WTC11 (cell line): ENCODE results near the gene IMPDH1. TPM values are rescaled to one million over a fixed set of nuclear protein-coding genes. Genes with fewer than 3 reads are reported as not detected.
A peak's percentile ranks its signal among the peaks of the same experiment; 100 is the strongest.

Experiments used
- ATAC-seq: fragments of 200-7000 bp; cut with Tn5 transposase; 2 replicates; pipeline ENCODE4 v1.10.0; 2021; ENCODE audit warnings: mild to moderate bottlenecking, moderate library complexity
- CTCF ChIA-PET: fragments of 300-600 bp; sonication (Branson Sonifier 250); formaldehyde crosslinking; loops from one replicate; lab custom pipeline; 2021; ENCODE audit warnings: antibody characterized with exemption; lab: Charles Lee
- POLR2A ChIA-PET: fragments of 350-600 bp; sonication (Branson Sonifier 250); formaldehyde crosslinking; loops from one replicate; lab custom pipeline; 2021; ENCODE audit warnings: antibody characterized with exemption; lab: Charles Lee
- DNase-seq: peaks from one replicate; pipeline ENCODE4 v3.0.0; 2021; ENCODE audit warnings: low spot score
- H3K27ac Mint-ChIP-seq: 2 replicates; pipeline ENCODE4 v1.8.0; 2021; ENCODE audit warnings: mixed read lengths
- H3K27me3 Mint-ChIP-seq: 2 replicates; pipeline ENCODE4 v1.8.0; 2021; ENCODE audit warnings: low read depth, mild to moderate bottlenecking, moderate library complexity, mixed read lengths
- H3K36me3 Mint-ChIP-seq: 2 replicates; pipeline ENCODE4 v1.8.0; 2021; ENCODE audit warnings: mixed read lengths
- H3K4me1 Mint-ChIP-seq: 2 replicates; pipeline ENCODE4 v1.8.0; 2022; ENCODE audit warnings: mixed read lengths
- H3K4me3 Mint-ChIP-seq: 2 replicates; pipeline ENCODE4 v1.8.0; 2021; ENCODE audit warnings: mild to moderate bottlenecking, moderate library complexity, mixed read lengths
- H3K9me3 Mint-ChIP-seq: 2 replicates; pipeline ENCODE4 v1.8.0; 2021; ENCODE audit warnings: mixed read lengths
- ESRRA ChIP-seq: sonication (generic); formaldehyde crosslinking; IDR thresholded peaks from 2 replicates; pipeline ENCODE4 v1.8.1; 2022; ENCODE audit warnings: mild to moderate bottlenecking, missing genetic modification reagents, borderline replicate concordance
- FOXK1 ChIP-seq: sonication (generic); formaldehyde crosslinking; IDR thresholded peaks from 2 replicates; pipeline ENCODE4 v1.8.0; 2022; ENCODE audit warnings: mild to moderate bottlenecking, moderate library complexity, missing genetic modification reagents
- GABPB1 ChIP-seq: sonication (generic); formaldehyde crosslinking; IDR thresholded peaks from 2 replicates; pipeline ENCODE4 v1.8.1; 2023; ENCODE audit warnings: mild to moderate bottlenecking, missing genetic modification reagents
- GTF2I ChIP-seq: fragments of 250-450 bp; sonication (Bioruptor Pico); conservative IDR thresholded peaks from 2 replicates; pipeline ENCODE4 v1.4.0; 2021; ENCODE audit warnings: mild to moderate bottlenecking
- JAZF1 ChIP-seq: fragments of 250-450 bp; sonication (Bioruptor Pico); IDR thresholded peaks from 2 replicates; pipeline ENCODE4 v1.9.0; 2021; ENCODE audit warnings: moderate library complexity, mild to moderate bottlenecking, inconsistent platforms
- NFE2L1 ChIP-seq: sonication (generic); formaldehyde crosslinking; IDR thresholded peaks from 2 replicates; pipeline ENCODE4 v1.8.1; 2023; ENCODE audit warnings: missing genetic modification reagents
- OVOL2 ChIP-seq: fragments of 250-450 bp; sonication (Bioruptor Pico); IDR thresholded peaks from 2 replicates; pipeline ENCODE4 v1.9.0; 2021; ENCODE audit warnings: mild to moderate bottlenecking, borderline replicate concordance
- SMAD3 ChIP-seq: sonication (generic); formaldehyde crosslinking; IDR thresholded peaks from 2 replicates; pipeline ENCODE4 v1.8.0; 2022; ENCODE audit warnings: missing genetic modification reagents, mild to moderate bottlenecking, borderline replicate concordance
- TCF7 ChIP-seq: sonication (generic); formaldehyde crosslinking; IDR thresholded peaks from 2 replicates; pipeline ENCODE4 v1.8.0; 2022; ENCODE audit warnings: mild to moderate bottlenecking, low read depth, missing genetic modification reagents, moderate library complexity
- ZNF416 ChIP-seq: fragments of 250-450 bp; sonication (Bioruptor Pico); IDR thresholded peaks from 2 replicates; pipeline ENCODE4 v1.9.0; 2021; ENCODE audit warnings: mild to moderate bottlenecking, inconsistent platforms
- total RNA-seq: library from RNA; stranded (reverse); gene quantifications from 3 replicates; pipeline ENCODE4 v1.2.3, GENCODE V29; 2021
- TF ChIP-seq, protein P1 (sequence below): sonication (generic); formaldehyde crosslinking; IDR thresholded peaks from 2 replicates; pipeline ENCODE4 v1.8.0; 2023; ENCODE audit warnings: missing genetic modification reagents, mild to moderate bottlenecking, borderline replicate concordance
- TF ChIP-seq, protein P2 (sequence below): sonication (generic); formaldehyde crosslinking; IDR thresholded peaks from 2 replicates; pipeline ENCODE4 v1.8.0; 2023; ENCODE audit warnings: mild to moderate bottlenecking, missing genetic modification reagents
- TF ChIP-seq, protein P3 (sequence below): sonication (generic); formaldehyde crosslinking; IDR thresholded peaks from 2 replicates; pipeline ENCODE4 v1.8.1; 2022; ENCODE audit warnings: mild to moderate bottlenecking, missing genetic modification reagents, moderate library complexity, borderline replicate concordance
- TF ChIP-seq, protein P4 (sequence below): sonication (generic); formaldehyde crosslinking; IDR thresholded peaks from 2 replicates; pipeline ENCODE4 v1.8.1; 2023; ENCODE audit warnings: mild to moderate bottlenecking, missing genetic modification reagents, borderline replicate concordance
- TF ChIP-seq, protein P5 (sequence below): sonication (generic); formaldehyde crosslinking; IDR thresholded peaks from 2 replicates; pipeline ENCODE4 v1.8.1; 2022; ENCODE audit warnings: missing genetic modification reagents, borderline replicate concordance
- TF ChIP-seq, protein P6 (sequence below): fragments of 250-450 bp; sonication (Bioruptor Pico); IDR thresholded peaks from 2 replicates; pipeline ENCODE4 v1.9.0; 2021; ENCODE audit warnings: mild to moderate bottlenecking

Gene IMPDH1
- total RNA-seq, 1 experiment from 2014 or later, result 54.2 TPM

DNA sequence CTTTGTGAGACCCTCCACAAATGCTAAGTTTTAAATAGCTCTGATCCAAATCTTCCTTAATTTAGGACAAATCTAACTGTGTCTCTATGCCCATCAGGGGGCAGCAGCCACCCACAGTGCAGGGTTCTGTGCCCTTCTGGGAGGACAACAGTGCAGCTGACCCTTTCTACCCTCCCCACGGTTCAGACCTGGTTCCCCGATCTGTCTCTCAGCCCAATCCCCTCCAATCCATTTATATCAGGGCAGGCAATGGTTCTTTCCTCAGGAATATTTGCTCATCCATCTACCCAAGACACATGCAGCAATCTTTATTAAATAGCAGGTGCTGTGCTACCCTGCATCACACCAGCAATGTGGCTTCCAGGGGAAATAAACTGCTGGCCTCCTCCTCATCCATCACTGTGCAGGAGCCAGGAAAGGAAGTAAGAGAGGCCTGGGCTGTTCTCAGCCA lies 62.1 kb downstream of the IMPDH1 start:
- H3K4me3 Mint-ChIP-seq, result no peak overlapping the region
- no peak overlapping the region for H3K27ac Mint-ChIP-seq
- TF ChIP-seq OVOL2 (CRISPR knock-in tag) (no peak), TCF7 (CRISPR knock-in tag) (no peak), SMAD3 (CRISPR knock-in tag) (no peak), GTF2I (CRISPR knock-in tag) (no peak), ZNF416 (no peak), ESRRA (CRISPR knock-in tag) (no peak), FOXK1 (no peak), GABPB1 (CRISPR knock-in tag) (no peak), NFE2L1 (CRISPR knock-in tag) (no peak)
- TF ChIP-seq, protein P1, sequence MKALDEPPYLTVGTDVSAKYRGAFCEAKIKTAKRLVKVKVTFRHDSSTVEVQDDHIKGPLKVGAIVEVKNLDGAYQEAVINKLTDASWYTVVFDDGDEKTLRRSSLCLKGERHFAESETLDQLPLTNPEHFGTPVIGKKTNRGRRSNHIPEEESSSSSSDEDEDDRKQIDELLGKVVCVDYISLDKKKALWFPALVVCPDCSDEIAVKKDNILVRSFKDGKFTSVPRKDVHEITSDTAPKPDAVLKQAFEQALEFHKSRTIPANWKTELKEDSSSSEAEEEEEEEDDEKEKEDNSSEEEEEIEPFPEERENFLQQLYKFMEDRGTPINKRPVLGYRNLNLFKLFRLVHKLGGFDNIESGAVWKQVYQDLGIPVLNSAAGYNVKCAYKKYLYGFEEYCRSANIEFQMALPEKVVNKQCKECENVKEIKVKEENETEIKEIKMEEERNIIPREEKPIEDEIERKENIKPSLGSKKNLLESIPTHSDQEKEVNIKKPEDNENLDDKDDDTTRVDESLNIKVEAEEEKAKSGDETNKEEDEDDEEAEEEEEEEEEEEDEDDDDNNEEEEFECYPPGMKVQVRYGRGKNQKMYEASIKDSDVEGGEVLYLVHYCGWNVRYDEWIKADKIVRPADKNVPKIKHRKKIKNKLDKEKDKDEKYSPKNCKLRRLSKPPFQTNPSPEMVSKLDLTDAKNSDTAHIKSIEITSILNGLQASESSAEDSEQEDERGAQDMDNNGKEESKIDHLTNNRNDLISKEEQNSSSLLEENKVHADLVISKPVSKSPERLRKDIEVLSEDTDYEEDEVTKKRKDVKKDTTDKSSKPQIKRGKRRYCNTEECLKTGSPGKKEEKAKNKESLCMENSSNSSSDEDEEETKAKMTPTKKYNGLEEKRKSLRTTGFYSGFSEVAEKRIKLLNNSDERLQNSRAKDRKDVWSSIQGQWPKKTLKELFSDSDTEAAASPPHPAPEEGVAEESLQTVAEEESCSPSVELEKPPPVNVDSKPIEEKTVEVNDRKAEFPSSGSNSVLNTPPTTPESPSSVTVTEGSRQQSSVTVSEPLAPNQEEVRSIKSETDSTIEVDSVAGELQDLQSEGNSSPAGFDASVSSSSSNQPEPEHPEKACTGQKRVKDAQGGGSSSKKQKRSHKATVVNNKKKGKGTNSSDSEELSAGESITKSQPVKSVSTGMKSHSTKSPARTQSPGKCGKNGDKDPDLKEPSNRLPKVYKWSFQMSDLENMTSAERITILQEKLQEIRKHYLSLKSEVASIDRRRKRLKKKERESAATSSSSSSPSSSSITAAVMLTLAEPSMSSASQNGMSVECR (CRISPR knock-in tag), result no peak
- TF ChIP-seq, protein P2, sequence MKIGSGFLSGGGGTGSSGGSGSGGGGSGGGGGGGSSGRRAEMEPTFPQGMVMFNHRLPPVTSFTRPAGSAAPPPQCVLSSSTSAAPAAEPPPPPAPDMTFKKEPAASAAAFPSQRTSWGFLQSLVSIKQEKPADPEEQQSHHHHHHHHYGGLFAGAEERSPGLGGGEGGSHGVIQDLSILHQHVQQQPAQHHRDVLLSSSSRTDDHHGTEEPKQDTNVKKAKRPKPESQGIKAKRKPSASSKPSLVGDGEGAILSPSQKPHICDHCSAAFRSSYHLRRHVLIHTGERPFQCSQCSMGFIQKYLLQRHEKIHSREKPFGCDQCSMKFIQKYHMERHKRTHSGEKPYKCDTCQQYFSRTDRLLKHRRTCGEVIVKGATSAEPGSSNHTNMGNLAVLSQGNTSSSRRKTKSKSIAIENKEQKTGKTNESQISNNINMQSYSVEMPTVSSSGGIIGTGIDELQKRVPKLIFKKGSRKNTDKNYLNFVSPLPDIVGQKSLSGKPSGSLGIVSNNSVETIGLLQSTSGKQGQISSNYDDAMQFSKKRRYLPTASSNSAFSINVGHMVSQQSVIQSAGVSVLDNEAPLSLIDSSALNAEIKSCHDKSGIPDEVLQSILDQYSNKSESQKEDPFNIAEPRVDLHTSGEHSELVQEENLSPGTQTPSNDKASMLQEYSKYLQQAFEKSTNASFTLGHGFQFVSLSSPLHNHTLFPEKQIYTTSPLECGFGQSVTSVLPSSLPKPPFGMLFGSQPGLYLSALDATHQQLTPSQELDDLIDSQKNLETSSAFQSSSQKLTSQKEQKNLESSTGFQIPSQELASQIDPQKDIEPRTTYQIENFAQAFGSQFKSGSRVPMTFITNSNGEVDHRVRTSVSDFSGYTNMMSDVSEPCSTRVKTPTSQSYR (CRISPR knock-in tag), result no peak
- TF ChIP-seq, protein P3, sequence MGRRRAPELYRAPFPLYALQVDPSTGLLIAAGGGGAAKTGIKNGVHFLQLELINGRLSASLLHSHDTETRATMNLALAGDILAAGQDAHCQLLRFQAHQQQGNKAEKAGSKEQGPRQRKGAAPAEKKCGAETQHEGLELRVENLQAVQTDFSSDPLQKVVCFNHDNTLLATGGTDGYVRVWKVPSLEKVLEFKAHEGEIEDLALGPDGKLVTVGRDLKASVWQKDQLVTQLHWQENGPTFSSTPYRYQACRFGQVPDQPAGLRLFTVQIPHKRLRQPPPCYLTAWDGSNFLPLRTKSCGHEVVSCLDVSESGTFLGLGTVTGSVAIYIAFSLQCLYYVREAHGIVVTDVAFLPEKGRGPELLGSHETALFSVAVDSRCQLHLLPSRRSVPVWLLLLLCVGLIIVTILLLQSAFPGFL (CRISPR knock-in tag), result no peak
- TF ChIP-seq, protein P4, sequence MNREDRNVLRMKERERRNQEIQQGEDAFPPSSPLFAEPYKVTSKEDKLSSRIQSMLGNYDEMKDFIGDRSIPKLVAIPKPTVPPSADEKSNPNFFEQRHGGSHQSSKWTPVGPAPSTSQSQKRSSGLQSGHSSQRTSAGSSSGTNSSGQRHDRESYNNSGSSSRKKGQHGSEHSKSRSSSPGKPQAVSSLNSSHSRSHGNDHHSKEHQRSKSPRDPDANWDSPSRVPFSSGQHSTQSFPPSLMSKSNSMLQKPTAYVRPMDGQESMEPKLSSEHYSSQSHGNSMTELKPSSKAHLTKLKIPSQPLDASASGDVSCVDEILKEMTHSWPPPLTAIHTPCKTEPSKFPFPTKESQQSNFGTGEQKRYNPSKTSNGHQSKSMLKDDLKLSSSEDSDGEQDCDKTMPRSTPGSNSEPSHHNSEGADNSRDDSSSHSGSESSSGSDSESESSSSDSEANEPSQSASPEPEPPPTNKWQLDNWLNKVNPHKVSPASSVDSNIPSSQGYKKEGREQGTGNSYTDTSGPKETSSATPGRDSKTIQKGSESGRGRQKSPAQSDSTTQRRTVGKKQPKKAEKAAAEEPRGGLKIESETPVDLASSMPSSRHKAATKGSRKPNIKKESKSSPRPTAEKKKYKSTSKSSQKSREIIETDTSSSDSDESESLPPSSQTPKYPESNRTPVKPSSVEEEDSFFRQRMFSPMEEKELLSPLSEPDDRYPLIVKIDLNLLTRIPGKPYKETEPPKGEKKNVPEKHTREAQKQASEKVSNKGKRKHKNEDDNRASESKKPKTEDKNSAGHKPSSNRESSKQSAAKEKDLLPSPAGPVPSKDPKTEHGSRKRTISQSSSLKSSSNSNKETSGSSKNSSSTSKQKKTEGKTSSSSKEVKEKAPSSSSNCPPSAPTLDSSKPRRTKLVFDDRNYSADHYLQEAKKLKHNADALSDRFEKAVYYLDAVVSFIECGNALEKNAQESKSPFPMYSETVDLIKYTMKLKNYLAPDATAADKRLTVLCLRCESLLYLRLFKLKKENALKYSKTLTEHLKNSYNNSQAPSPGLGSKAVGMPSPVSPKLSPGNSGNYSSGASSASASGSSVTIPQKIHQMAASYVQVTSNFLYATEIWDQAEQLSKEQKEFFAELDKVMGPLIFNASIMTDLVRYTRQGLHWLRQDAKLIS (CRISPR knock-in tag), result no peak
- H3K4me1 Mint-ChIP-seq, result peaks cover 5% of the 10 kb centered on the region
- ChIA-PET CTCF (interaction anchor here (0.6 to 5.5 kb wide), 30 partner anchors 9 to 318 kb away, joined by 3 to 138 read pairs (median 4); partner anchors contain the start of genes IMPDH1 and PRRT4), POLR2A (no interaction called here)
- H3K27me3 Mint-ChIP-seq, result peaks cover 51% of the 10 kb centered on the region
- DNase-seq, result peak; percentile 67
- peak; percentile 11 for ATAC-seq
- no peaks in the 10 kb centered on the region for H3K36me3 Mint-ChIP-seq
- H3K9me3 Mint-ChIP-seq, result no peaks in the 10 kb centered on the region

DNA sequence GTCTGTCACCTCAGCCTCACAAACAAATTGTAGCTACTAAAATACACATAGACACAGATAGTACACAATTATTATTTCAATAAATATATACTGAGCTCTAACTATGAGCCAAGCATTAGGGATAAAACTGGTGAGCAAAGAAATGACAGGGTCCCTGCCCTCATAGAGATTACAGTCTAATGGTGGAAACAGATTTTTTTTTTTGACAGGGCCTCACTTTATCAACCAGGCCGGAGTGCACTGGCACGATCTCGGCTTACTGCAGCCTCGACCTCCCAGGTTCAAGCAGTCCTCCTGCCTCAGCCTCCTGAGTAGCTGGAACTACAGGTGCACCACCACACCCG lies 65.4 kb downstream of the IMPDH1 start:
- no peaks in the 10 kb centered on the region for H3K9me3 Mint-ChIP-seq
- ATAC-seq (no peak), DNase-seq (no peak)
- H3K27ac Mint-ChIP-seq, result no peak overlapping the region
- TF ChIP-seq, protein P5, sequence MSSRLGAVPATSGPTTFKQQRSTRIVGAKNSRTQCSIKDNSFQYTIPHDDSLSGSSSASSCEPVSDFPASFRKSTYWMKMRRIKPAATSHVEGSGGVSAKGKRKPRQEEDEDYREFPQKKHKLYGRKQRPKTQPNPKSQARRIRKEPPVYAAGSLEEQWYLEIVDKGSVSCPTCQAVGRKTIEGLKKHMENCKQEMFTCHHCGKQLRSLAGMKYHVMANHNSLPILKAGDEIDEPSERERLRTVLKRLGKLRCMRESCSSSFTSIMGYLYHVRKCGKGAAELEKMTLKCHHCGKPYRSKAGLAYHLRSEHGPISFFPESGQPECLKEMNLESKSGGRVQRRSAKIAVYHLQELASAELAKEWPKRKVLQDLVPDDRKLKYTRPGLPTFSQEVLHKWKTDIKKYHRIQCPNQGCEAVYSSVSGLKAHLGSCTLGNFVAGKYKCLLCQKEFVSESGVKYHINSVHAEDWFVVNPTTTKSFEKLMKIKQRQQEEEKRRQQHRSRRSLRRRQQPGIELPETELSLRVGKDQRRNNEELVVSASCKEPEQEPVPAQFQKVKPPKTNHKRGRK (CRISPR knock-in tag), result no peak
- TF ChIP-seq, protein P6, sequence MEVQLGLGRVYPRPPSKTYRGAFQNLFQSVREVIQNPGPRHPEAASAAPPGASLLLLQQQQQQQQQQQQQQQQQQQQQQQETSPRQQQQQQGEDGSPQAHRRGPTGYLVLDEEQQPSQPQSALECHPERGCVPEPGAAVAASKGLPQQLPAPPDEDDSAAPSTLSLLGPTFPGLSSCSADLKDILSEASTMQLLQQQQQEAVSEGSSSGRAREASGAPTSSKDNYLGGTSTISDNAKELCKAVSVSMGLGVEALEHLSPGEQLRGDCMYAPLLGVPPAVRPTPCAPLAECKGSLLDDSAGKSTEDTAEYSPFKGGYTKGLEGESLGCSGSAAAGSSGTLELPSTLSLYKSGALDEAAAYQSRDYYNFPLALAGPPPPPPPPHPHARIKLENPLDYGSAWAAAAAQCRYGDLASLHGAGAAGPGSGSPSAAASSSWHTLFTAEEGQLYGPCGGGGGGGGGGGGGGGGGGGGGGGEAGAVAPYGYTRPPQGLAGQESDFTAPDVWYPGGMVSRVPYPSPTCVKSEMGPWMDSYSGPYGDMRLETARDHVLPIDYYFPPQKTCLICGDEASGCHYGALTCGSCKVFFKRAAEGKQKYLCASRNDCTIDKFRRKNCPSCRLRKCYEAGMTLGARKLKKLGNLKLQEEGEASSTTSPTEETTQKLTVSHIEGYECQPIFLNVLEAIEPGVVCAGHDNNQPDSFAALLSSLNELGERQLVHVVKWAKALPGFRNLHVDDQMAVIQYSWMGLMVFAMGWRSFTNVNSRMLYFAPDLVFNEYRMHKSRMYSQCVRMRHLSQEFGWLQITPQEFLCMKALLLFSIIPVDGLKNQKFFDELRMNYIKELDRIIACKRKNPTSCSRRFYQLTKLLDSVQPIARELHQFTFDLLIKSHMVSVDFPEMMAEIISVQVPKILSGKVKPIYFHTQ (CRISPR knock-in tag), result no peak
- no peak for TF ChIP-seq JAZF1 (CRISPR knock-in tag)
- H3K36me3 Mint-ChIP-seq, result 0 out of 2 replicates have a peak, but pooled peaks cover 2% of the 10 kb centered on the region
- CTCF ChIA-PET, result interaction anchor here (1.1 to 5.3 kb wide), 5 partner anchors 15 to 115 kb away, joined by 3 to 138 read pairs (median 5); no protein-coding TSS in a partner anchor
- H3K4me3 Mint-ChIP-seq, result peak overlapping the region; percentile 54
- POLR2A ChIA-PET, result no interaction called here
- H3K27me3 Mint-ChIP-seq, result peaks cover 26% of the 10 kb centered on the region
- H3K4me1 Mint-ChIP-seq, result peaks cover 11% of the 10 kb centered on the region
